Stimulated activated CD4-positive, alpha-beta T cell treated with anti-CD3 and anti-CD28 coated beads, Interleukin-4, amount 100 ng/mL, for 4 hours (primary cell): Measurements from ENCODE around the gene CACNA1D.

Experiments
- DNase-seq, 2 experiments: peaks; one replicate each; pipeline ENCODE4 v3.0.0-alpha.2; 2020

Gene CACNA1D

GRCh38 chr3:53694046-53694445, 199.6 kb downstream of the CACNA1D start:
- no peak for DNase-seq

GRCh38 chr3:53694666-53695323, 200.4 kb downstream of the CACNA1D start:
- no peak for DNase-seq

- DNase-seq: no peak
These were observed 200.9 kb downstream of the CACNA1D start for GRCh38 chr3:53695324-53695690.

- no peak for DNase-seq
These were observed 202.2 kb downstream of the CACNA1D start for GRCh38 chr3:53696401-53697172.

GRCh38 chr3:53700441-53700840, 206.0 kb downstream of the CACNA1D start:
- DNase-seq: no peak

- no peak for DNase-seq
These were observed 208.5 kb downstream of the CACNA1D start for GRCh38 chr3:53702776-53703530.

- DNase-seq: no peak
These were observed 209.4 kb downstream of the CACNA1D start for GRCh38 chr3:53703630-53704362.

GRCh38 chr3:53704363-53704725, 209.9 kb downstream of the CACNA1D start:
- no peak for DNase-seq

GRCh38 chr3:53705024-53705745, 210.8 kb downstream of the CACNA1D start:
- DNase-seq: no peak

GRCh38 chr3:53705774-53706173, 211.4 kb downstream of the CACNA1D start:
- no peak for DNase-seq

GRCh38 chr3:53707222-53707621, 212.8 kb downstream of the CACNA1D start:
- no peak for DNase-seq

GRCh38 chr3:53708001-53708621, 213.7 kb downstream of the CACNA1D start:
- no peak for DNase-seq

- DNase-seq: no peak
These were observed 214.8 kb downstream of the CACNA1D start for GRCh38 chr3:53709256-53709655.

- DNase-seq: peak; percentile 28 to 53
These were observed 215.7 kb downstream of the CACNA1D start for GRCh38 chr3:53709860-53710674.

- DNase-seq: no peak
These were observed 217.0 kb downstream of the CACNA1D start for GRCh38 chr3:53711387-53711786.

- no peak for DNase-seq
These were observed 218.5 kb downstream of the CACNA1D start for GRCh38 chr3:53712817-53713388.

GRCh38 chr3:53713626-53714025, 219.2 kb downstream of the CACNA1D start:
- no peak for DNase-seq

- DNase-seq: no peak
These were observed 221.5 kb downstream of the CACNA1D start for GRCh38 chr3:53715815-53716483.

- no peak for DNase-seq
These were observed 222.6 kb downstream of the CACNA1D start for GRCh38 chr3:53716998-53717397.

GRCh38 chr3:53718462-53718861, 224.1 kb downstream of the CACNA1D start:
- no peak for DNase-seq
